Astrocyte of the spinal cord (primary cell): ENCODE measurements around the gene WDR74.

Experiments used
- DNase-seq: peaks from one replicate; pipeline ENCODE4 v3.0.0; 2011; ENCODE audit warnings: low read depth, low spot score
- H3K4me3 ChIP-seq: 2 replicates; pipeline ENCODE4 v1.5.1; 2011; ENCODE audit warnings: low read depth, mild to moderate bottlenecking, low read length, moderate library complexity
- CTCF ChIP-seq: IDR thresholded peaks from 2 replicates; pipeline ENCODE4 v1.5.1; 2012; ENCODE audit warnings: low read depth, mild to moderate bottlenecking, low read length, inconsistent platforms
- in situ Hi-C: cut with HindIII; loops from 2 replicates; pipeline ENCODE4 v1.10.0; 2017; ENCODE audit warnings: low sequenced_read_pairs

Gene WDR74

DNA sequence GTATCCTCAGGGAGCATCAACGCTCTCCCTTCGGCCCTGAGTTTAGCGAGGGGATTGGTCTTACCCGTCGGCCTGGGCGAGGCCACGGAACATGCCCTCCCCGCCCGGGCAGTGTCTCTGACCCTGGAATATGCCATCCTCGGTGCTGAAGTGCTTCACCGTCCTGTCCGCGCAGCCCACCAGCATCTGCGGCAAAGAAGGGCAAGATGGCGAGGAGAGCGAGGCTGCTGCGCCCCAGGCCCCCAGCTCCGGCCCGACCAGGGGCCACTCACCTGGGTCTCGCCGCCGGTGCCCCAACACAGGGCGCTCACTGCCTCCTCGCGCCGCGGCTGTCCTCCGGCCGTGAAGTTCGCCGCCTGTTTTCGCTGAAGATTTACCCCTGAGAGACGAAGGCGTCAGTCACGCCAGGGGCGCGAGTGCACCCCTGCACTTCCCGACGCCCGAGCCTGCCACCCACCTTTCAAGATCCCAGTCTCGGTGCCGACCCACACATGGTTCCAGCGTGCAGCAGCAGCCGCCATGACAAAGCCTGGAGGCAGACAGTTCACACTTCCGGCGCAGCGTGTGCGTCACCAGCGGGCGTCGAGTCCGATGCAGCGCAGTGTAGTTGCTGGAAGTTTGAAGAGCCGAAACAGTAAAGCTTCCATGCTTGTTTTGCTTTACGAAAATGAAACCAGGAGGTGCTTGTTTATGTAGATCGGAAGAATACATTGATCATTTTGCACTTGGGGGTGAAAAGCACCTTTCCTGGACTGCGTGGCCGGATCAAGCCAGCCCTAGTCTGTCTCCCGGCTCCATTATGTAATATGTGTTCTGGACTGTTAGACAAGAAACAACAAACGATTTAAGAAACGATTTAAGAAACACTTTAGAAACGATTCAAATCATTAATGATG, at the start of gene WDR74:
Gene WDR74 (minus strand): TSS at position 541 of the 896 bp plus-strand sequence. CDS start 20 bp downstream, at position 521.
- no peak for TF ChIP-seq CTCF
- peak; percentile 92 for DNase-seq
- in situ Hi-C loops, result no loop called here
- peak within 1 kb of the TSS; percentile 92 for H3K4me3 ChIP-seq

GRCh38 chr11:62889126-62889483, 49.7 kb upstream of the WDR74 start:
- in situ Hi-C loops, result no loop called here
- no peak for DNase-seq
- TF ChIP-seq CTCF, result no peak
- no peak overlapping the region for H3K4me3 ChIP-seq

DNA sequence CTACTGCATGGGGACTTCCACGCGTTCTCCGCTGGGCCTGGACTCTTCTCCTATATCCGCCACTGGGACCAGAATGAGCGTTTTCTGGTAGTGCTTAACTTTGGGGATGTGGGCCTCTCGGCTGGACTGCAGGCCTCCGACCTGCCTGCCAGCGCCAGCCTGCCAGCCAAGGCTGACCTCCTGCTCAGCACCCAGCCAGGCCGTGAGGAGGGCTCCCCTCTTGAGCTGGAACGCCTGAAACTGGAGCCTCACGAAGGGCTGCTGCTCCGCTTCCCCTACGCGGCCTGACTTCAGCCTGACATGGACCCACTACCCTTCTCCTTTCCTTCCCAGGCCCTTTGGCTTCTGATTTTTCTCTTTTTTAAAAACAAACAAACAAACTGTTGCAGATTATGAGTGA, 49.0 kb upstream of the WDR74 start:
- DNase-seq, result no peak
- TF ChIP-seq CTCF, result no peak
- no peak overlapping the region for H3K4me3 ChIP-seq
- in situ Hi-C loops, result no loop called here

DNA sequence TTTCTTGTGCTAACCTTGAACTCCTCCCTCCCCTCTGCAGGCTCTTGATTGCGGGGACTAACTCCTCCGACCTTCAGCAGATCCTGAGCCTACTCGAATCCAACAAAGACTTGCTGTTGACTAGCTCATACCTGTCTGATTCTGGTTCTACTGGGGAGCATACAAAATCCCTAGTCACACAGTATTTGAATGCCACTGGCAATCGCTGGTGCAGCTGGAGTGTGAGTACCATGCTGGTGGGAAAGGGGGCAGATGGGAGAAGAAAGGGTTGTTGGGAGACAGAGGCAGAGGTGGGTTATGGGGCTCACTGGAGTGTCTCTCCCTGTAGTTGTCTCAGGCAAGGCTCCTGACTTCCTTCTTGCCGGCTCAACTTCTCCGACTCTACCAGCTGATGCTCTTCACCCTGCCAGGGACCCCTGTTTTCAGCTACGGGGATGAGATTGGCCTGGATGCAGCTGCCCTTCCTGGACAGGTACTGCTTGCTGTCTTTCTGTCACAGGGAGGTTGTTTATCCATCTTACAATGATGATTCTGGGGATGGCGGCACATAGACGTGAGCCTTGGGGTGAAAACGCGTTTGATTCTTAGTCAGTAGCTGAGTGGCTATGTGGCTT, 45.9 kb upstream of the WDR74 start:
- TF ChIP-seq CTCF, result no peak
- in situ Hi-C loops, result no loop called here
- H3K4me3 ChIP-seq, result no peak overlapping the region
- no peak for DNase-seq

GRCh38 chr11:62883673-62884072, 44.3 kb upstream of the WDR74 start:
- TF ChIP-seq CTCF, result no peak
- in situ Hi-C loops, result no loop called here
- peak overlapping the region; percentile 99 for H3K4me3 ChIP-seq
- no peak for DNase-seq

DNA sequence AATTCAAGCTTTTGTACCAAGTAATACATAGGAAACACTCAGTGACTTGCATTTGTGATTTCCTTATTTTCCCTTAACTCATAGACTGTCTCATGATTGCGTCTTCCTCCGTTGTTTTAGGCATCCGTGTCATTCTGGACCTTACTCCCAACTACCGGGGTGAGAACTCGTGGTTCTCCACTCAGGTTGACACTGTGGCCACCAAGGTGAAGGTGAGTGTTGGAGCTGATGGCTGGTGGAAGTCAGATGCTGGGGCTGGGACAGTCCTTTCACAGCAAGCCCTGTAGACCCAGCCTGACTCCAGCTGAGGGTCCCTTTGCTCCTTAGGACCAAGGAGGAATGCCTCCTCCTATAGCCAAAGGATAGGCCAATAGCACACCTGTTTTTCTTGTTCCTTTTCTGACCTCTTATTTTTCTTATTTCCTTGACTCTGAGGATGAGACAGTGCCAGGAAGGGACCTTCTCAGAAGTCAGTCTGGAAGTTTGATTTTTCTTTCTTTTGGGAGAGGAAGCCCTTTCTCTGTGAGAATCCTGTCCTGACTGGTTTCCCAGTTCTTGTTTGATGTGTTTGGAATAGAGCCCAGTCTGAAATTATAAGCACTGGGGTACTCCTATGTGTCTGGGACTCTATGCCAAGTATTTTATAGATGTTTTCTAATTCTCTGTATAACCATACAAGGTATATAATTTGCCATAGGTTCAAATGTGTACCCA, 43.6 kb upstream of the WDR74 start:
- DNase-seq, result no peak
- no peak for TF ChIP-seq CTCF
- in situ Hi-C loops, result no loop called here
- H3K4me3 ChIP-seq, result peak overlapping the region; percentile 99
